Measurements from ENCODE around the gene SUCLG2. TPM values are rescaled to one million over a fixed set of nuclear protein-coding genes. Genes with fewer than 3 reads are reported as not detected.

SUCLG2 gene
- total RNA-seq, 1 experiment from 2014 or later, result 59.4 TPM

GRCh38 chr3:67661089-67661488 is 6.7 kb upstream of the SUCLG2 start:
- no peaks in the 10 kb centered on the region for H3K9me2 ChIP-seq (ENCODE audit: insufficient read depth)
- H3K4me2 ChIP-seq, result no peak overlapping the region
- H3K4me1 ChIP-seq (replicated peaks; ENCODE audit: insufficient read depth), result no peaks in the 10 kb centered on the region
- no peak for DNase-seq
- H3K36me3 ChIP-seq (ENCODE audit: low read depth), result no peaks in the 10 kb centered on the region
- CTCF ChIA-PET, result no interaction called here
- H4K20me1 ChIP-seq (ENCODE audit: insufficient read depth), result no peaks in the 10 kb centered on the region
- H3K79me2 ChIP-seq (ENCODE audit: low read depth), result no peaks in the 10 kb centered on the region
- H3F3A ChIP-seq (ENCODE audit: insufficient read depth, low read depth), result no peaks in the 10 kb centered on the region
- H3K27ac ChIP-seq, result no peak overlapping the region
- H3K4me3 ChIP-seq, result no peak overlapping the region
- no peaks in the 10 kb centered on the region for H3K9me3 ChIP-seq (ENCODE audit: insufficient read depth, low read depth)
- TF ChIP-seq EZH2 (IDR thresholded peaks at IDR 0.05; ENCODE audit: low read depth) (no peak), CTCF (conservative IDR thresholded peaks at IDR 0.05) (no peak)
- H2AFZ ChIP-seq, result no peak overlapping the region
- intact Hi-C loops (cut with micrococcal nuclease; ENCODE audit: unreplicated experiment), result no loop called here
- POLR2A ChIA-PET (ENCODE audit: unreplicated experiment), result interaction anchor here (0.6 kb wide), 1 partner anchor 8 kb away, joined by 3 read pairs; no protein-coding TSS in a partner anchor
- no TSS peak for BruUV-seq (replicated peaks)
- no peaks in the 10 kb centered on the region for H3K27me3 ChIP-seq (ENCODE audit: insufficient read depth, low read depth)

- Histone ChIP-seq H3K9me2 (ENCODE audit: insufficient read depth) (no peaks in the 10 kb centered on the region), H3K4me3 (no peak overlapping the region), H3F3A (ENCODE audit: insufficient read depth, low read depth) (no peaks in the 10 kb centered on the region), H3K4me1 (replicated peaks; ENCODE audit: insufficient read depth) (no peaks in the 10 kb centered on the region), H3K36me3 (ENCODE audit: low read depth) (no peaks in the 10 kb centered on the region), H3K4me2 (no peak overlapping the region), H3K27ac (no peak overlapping the region), H3K79me2 (ENCODE audit: low read depth) (peaks cover 12% of the 10 kb centered on the region; the same call in 1 of the 2 replicates), H4K20me1 (ENCODE audit: insufficient read depth) (no peaks in the 10 kb centered on the region), H2AFZ (no peak overlapping the region), H3K27me3 (ENCODE audit: insufficient read depth, low read depth) (no peaks in the 10 kb centered on the region), H3K9me3 (ENCODE audit: insufficient read depth, low read depth) (no peaks in the 10 kb centered on the region)
- CTCF ChIA-PET, result no interaction called here
- intact Hi-C loops (cut with micrococcal nuclease; ENCODE audit: unreplicated experiment), result no loop called here
- no peak for DNase-seq
- TF ChIP-seq EZH2 (IDR thresholded peaks at IDR 0.05; ENCODE audit: low read depth) (no peak), CTCF (conservative IDR thresholded peaks at IDR 0.05) (no peak)
- BruUV-seq (replicated peaks), result no TSS peak
- POLR2A ChIA-PET (ENCODE audit: unreplicated experiment), result interaction anchor here (0.7 kb wide), 1 partner anchor 418 kb away, joined by 3 read pairs; no protein-coding TSS in a partner anchor
Measured at GRCh38 chr3:67657192-67657591, 2.8 kb upstream of the SUCLG2 start.

GRCh38 chr3:67656614-67657013 is 2.2 kb upstream of the SUCLG2 start:
- no peak overlapping the region for H3K27ac ChIP-seq
- H3F3A ChIP-seq (ENCODE audit: insufficient read depth, low read depth), result no peaks in the 10 kb centered on the region
- POLR2A ChIA-PET (ENCODE audit: unreplicated experiment), result no interaction called here
- no peaks in the 10 kb centered on the region for H4K20me1 ChIP-seq (ENCODE audit: insufficient read depth)
- DNase-seq, result no peak
- no TSS peak for BruUV-seq (replicated peaks)
- no peak for TF ChIP-seq EZH2 (IDR thresholded peaks at IDR 0.05; ENCODE audit: low read depth)
- TF ChIP-seq CTCF (conservative IDR thresholded peaks at IDR 0.05), result no peak
- H3K4me2 ChIP-seq, result no peak overlapping the region
- no peaks in the 10 kb centered on the region for H3K9me2 ChIP-seq (ENCODE audit: insufficient read depth)
- CTCF ChIA-PET, result no interaction called here
- no peaks in the 10 kb centered on the region for H3K9me3 ChIP-seq (ENCODE audit: insufficient read depth, low read depth)
- H3K27me3 ChIP-seq (ENCODE audit: insufficient read depth, low read depth), result no peaks in the 10 kb centered on the region
- H2AFZ ChIP-seq, result no peak overlapping the region
- no peaks in the 10 kb centered on the region for H3K4me1 ChIP-seq (replicated peaks; ENCODE audit: insufficient read depth)
- no peaks in the 10 kb centered on the region for H3K36me3 ChIP-seq (ENCODE audit: low read depth)
- intact Hi-C loops (cut with micrococcal nuclease; ENCODE audit: unreplicated experiment), result no loop called here
- H3K4me3 ChIP-seq, result no peak overlapping the region
- H3K79me2 ChIP-seq (ENCODE audit: low read depth), result peaks cover 12% of the 10 kb centered on the region; the same call in 1 of the 2 replicates
